Ovary (tissue), 3 donors: ENCODE results near the gene CTPS2.

Source experiments
- EP300 ChIP-seq: sonication (generic); formaldehyde crosslinking; IDR thresholded peaks from one replicate; pipeline ENCODE4 v1.6.1; 2017; ENCODE audit warnings: antibody characterized with exemption
- POLR2A ChIP-seq: fragments of 450-650 bp; IDR thresholded peaks from one replicate; pipeline ENCODE4 v1.6.1; 2017; ENCODE audit warnings: antibody characterized with exemption, mild to moderate bottlenecking, moderate library complexity
- TF ChIP-seq, protein P1 (sequence below), 3 donors: fragments of 450-650 bp in 2 of 3; fragments of 200-600 bp in 1 of 3; IDR thresholded peaks; one replicate each; pipeline versions ENCODE4 v1.5.1 to v1.8.0; 2016 to 2022; ENCODE audit warnings: antibody characterized with exemption in 3 of 3, mild to moderate bottlenecking in 1 of 3
- donor health status: DM: no; HTN: no; CAD: no.

DNA sequence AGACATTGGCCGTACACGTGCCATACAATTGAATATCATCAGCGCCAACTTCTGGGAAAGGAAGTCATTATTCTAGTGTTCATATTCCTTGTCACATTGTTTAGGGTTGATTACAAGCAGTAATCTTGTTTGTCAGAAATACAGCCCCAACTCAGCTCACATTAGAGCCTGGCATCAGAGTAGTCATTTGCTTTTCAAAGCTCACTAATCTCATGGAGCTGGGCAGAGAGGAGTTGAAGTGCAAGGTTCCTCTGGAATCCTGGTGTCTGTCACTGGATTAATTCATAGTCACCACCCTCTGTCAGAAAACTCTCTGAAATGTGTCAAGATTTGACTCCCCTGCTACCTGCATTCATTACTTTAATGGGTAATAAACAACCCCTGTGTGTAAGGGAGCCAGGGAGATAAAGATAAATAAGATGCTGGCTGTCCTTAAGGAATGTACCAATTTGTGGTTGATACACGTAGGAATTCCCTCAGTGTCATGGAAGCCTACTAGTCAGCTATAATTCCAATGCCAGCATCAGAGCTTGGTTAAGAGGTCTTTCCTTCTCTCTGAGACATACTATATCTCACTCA is 106.2 kb downstream of the CTPS2 start:
- no peak for TF ChIP-seq POLR2A
- TF ChIP-seq, protein P1, sequence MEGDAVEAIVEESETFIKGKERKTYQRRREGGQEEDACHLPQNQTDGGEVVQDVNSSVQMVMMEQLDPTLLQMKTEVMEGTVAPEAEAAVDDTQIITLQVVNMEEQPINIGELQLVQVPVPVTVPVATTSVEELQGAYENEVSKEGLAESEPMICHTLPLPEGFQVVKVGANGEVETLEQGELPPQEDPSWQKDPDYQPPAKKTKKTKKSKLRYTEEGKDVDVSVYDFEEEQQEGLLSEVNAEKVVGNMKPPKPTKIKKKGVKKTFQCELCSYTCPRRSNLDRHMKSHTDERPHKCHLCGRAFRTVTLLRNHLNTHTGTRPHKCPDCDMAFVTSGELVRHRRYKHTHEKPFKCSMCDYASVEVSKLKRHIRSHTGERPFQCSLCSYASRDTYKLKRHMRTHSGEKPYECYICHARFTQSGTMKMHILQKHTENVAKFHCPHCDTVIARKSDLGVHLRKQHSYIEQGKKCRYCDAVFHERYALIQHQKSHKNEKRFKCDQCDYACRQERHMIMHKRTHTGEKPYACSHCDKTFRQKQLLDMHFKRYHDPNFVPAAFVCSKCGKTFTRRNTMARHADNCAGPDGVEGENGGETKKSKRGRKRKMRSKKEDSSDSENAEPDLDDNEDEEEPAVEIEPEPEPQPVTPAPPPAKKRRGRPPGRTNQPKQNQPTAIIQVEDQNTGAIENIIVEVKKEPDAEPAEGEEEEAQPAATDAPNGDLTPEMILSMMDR (IDR thresholded peaks at IDR 0.05), result no peak
- no peak for TF ChIP-seq EP300
